ENCODE results near the gene SVIL.
"Not testable (repeated sequence)": the region's sequence is repeated elsewhere in the genome, so short reads cannot be mapped to it uniquely, and the experiment has no call there.

Gene SVIL

GRCh38 chr10:29554660-29555059 is 80.1 kb downstream of the SVIL start:
- Histone ChIP-seq H3K79me2 (ENCODE audit: control insufficient read depth, insufficient read depth, low read length, poor library complexity) (no peaks in the 10 kb centered on the region), H3K79me1 (ENCODE audit: low read length) (no peaks in the 10 kb centered on the region), H3K14ac (ENCODE audit: low read length) (no peak overlapping the region), H2BK5ac (ENCODE audit: low read depth, low read length, poor library complexity) (no peak overlapping the region), H2AK5ac (ENCODE audit: low read length) (no peak overlapping the region), H3K4ac (ENCODE audit: low read depth, low read length) (no peak overlapping the region), H3K23ac (ENCODE audit: low read length) (no peak overlapping the region), H3K27me3 (ENCODE audit: insufficient read depth, low read length) (no peaks in the 10 kb centered on the region), H3K4me3 (ENCODE audit: low read depth, low read length) (no peak overlapping the region), H3K9ac (ENCODE audit: low read length) (no peak overlapping the region), H3K18ac (ENCODE audit: low read length) (no peak overlapping the region), H4K12ac (ENCODE audit: low read depth, low read length) (no peak overlapping the region), H2BK120ac (ENCODE audit: insufficient read depth, low read length, poor library complexity) (no peak overlapping the region), H4K8ac (ENCODE audit: low read depth, low read length) (no peak overlapping the region), H3K36me3 (ENCODE audit: control insufficient read depth in 1 of 2, insufficient read depth in 2 of 2, low read length in 2 of 2) (peaks cover 25 to 26% of the 10 kb centered on the region in 2 experiments), H3K4me1 (ENCODE audit: control insufficient read depth in 1 of 2, insufficient read depth in 2 of 2, low read length in 2 of 2) (peaks cover 8 to 14% of the 10 kb centered on the region in 2 experiments), H4K91ac (ENCODE audit: low read depth, low read length) (no peak overlapping the region), H3K27ac (ENCODE audit: low read depth, low read length) (no peak overlapping the region), H2AFZ (ENCODE audit: insufficient read depth, low read length, poor library complexity) (no peak overlapping the region), H2BK12ac (ENCODE audit: low read length) (no peak overlapping the region), H3K9me3 (ENCODE audit: insufficient read depth, low read depth, low read length) (peaks cover 2% of the 10 kb centered on the region), H3K4me2 (ENCODE audit: low read length) (no peak overlapping the region)
- no peak for DNase-seq
- no CpG with 5 or more reads among the region's 9 CpGs for WGBS (ENCODE audit: extremely low coverage, insufficient coverage, insufficient read length)

GRCh38 chr10:29553544-29554250 is 81.1 kb downstream of the SVIL start:
- H3K23ac ChIP-seq (ENCODE audit: low read length): no peak overlapping the region
- H2BK120ac ChIP-seq (ENCODE audit: insufficient read depth, low read length, poor library complexity): no peak overlapping the region
- no peaks in the 10 kb centered on the region for H3K27me3 ChIP-seq (ENCODE audit: insufficient read depth, low read length)
- WGBS (ENCODE audit: extremely low coverage, insufficient coverage, insufficient read length): no CpG with 5 or more reads among the region's 13 CpGs
- H2BK12ac ChIP-seq (ENCODE audit: low read length): no peak overlapping the region
- H3K36me3 ChIP-seq (ENCODE audit: control insufficient read depth in 1 of 2, insufficient read depth in 2 of 2, low read length in 2 of 2): peaks cover 25 to 26% of the 10 kb centered on the region in 2 experiments
- no peak overlapping the region for H3K4me2 ChIP-seq (ENCODE audit: low read length)
- no peak overlapping the region for H3K18ac ChIP-seq (ENCODE audit: low read length)
- H3K4me3 ChIP-seq (ENCODE audit: low read depth, low read length): no peak overlapping the region
- DNase-seq: no peak
- H3K4ac ChIP-seq (ENCODE audit: low read depth, low read length): no peak overlapping the region
- H3K27ac ChIP-seq (ENCODE audit: low read depth, low read length): no peak overlapping the region
- peaks cover 2% of the 10 kb centered on the region for H3K9me3 ChIP-seq (ENCODE audit: insufficient read depth, low read depth, low read length)
- no peak overlapping the region for H2AK5ac ChIP-seq (ENCODE audit: low read length)
- H4K8ac ChIP-seq (ENCODE audit: low read depth, low read length): no peak overlapping the region
- H3K4me1 ChIP-seq (ENCODE audit: control insufficient read depth in 1 of 2, insufficient read depth in 2 of 2, low read length in 2 of 2): peaks cover 8 to 14% of the 10 kb centered on the region in 2 experiments
- no peak overlapping the region for H3K14ac ChIP-seq (ENCODE audit: low read length)
- no peak overlapping the region for H2BK5ac ChIP-seq (ENCODE audit: low read depth, low read length, poor library complexity)
- H3K79me2 ChIP-seq (ENCODE audit: control insufficient read depth, insufficient read depth, low read length, poor library complexity): no peaks in the 10 kb centered on the region
- H2AFZ ChIP-seq (ENCODE audit: insufficient read depth, low read length, poor library complexity): no peak overlapping the region
- no peak overlapping the region for H3K9ac ChIP-seq (ENCODE audit: low read length)
- H3K79me1 ChIP-seq (ENCODE audit: low read length): no peaks in the 10 kb centered on the region
- no peak overlapping the region for H4K91ac ChIP-seq (ENCODE audit: low read depth, low read length)
- H4K12ac ChIP-seq (ENCODE audit: low read depth, low read length): no peak overlapping the region

GRCh38 chr10:29553116-29553515 is 81.7 kb downstream of the SVIL start:
- H2AFZ ChIP-seq (ENCODE audit: insufficient read depth, low read length, poor library complexity); H3K27me3 ChIP-seq (ENCODE audit: insufficient read depth, low read length); H4K91ac ChIP-seq (ENCODE audit: low read depth, low read length); H3K4ac ChIP-seq (ENCODE audit: low read depth, low read length); H4K8ac ChIP-seq (ENCODE audit: low read depth, low read length); H3K14ac ChIP-seq (ENCODE audit: low read length); H3K79me2 ChIP-seq (ENCODE audit: control insufficient read depth, insufficient read depth, low read length, poor library complexity); H4K12ac ChIP-seq (ENCODE audit: low read depth, low read length); H2BK120ac ChIP-seq (ENCODE audit: insufficient read depth, low read length, poor library complexity); H2BK12ac ChIP-seq (ENCODE audit: low read length); H3K9ac ChIP-seq (ENCODE audit: low read length); H3K23ac ChIP-seq (ENCODE audit: low read length); H3K9me3 ChIP-seq (ENCODE audit: insufficient read depth, low read depth, low read length); H2AK5ac ChIP-seq (ENCODE audit: low read length); H3K27ac ChIP-seq (ENCODE audit: low read depth, low read length); H3K18ac ChIP-seq (ENCODE audit: low read length); H3K79me1 ChIP-seq (ENCODE audit: low read length); H3K4me2 ChIP-seq (ENCODE audit: low read length); H3K4me3 ChIP-seq (ENCODE audit: low read depth, low read length); H2BK5ac ChIP-seq (ENCODE audit: low read depth, low read length, poor library complexity); DNase-seq: not testable (repeated sequence)
- H3K4me1 ChIP-seq (ENCODE audit: control insufficient read depth in 1 of 2, insufficient read depth in 2 of 2, low read length in 2 of 2): peaks cover 8 to 14% of the 10 kb centered on the region in 2 experiments
- H3K36me3 ChIP-seq (ENCODE audit: control insufficient read depth in 1 of 2, insufficient read depth in 2 of 2, low read length in 2 of 2): peaks cover 25 to 26% of the 10 kb centered on the region in 2 experiments
- no CpG with 5 or more reads among the region's 9 CpGs for WGBS (ENCODE audit: extremely low coverage, insufficient coverage, insufficient read length)

DNA sequence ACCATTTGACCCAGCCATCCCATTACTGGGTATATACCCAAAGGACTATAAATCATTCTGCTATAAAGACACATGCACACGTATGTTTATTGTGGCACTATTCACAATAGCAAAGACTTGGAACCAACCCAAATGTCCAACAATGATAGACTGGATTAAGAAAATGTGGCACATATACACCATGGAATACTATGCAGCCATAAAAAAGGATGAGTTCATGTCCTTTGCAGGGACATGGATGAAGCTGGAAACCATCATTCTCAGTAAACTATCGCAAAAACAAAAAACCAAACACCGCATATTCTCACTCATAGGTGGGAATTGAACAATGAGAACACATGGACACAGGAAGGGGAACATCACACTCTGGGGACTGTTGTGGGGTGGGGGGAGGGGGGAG is 85.3 kb downstream of the SVIL start:
- not testable (repeated sequence) for H2BK5ac ChIP-seq (ENCODE audit: low read depth, low read length, poor library complexity); H2AFZ ChIP-seq (ENCODE audit: insufficient read depth, low read length, poor library complexity); H3K27me3 ChIP-seq (ENCODE audit: insufficient read depth, low read length); H3K79me2 ChIP-seq (ENCODE audit: control insufficient read depth, insufficient read depth, low read length, poor library complexity); H2BK120ac ChIP-seq (ENCODE audit: insufficient read depth, low read length, poor library complexity); H4K91ac ChIP-seq (ENCODE audit: low read depth, low read length); H2BK12ac ChIP-seq (ENCODE audit: low read length); H3K4me2 ChIP-seq (ENCODE audit: low read length); DNase-seq; H3K9me3 ChIP-seq (ENCODE audit: insufficient read depth, low read depth, low read length); H2AK5ac ChIP-seq (ENCODE audit: low read length); H3K14ac ChIP-seq (ENCODE audit: low read length); H3K4me1 ChIP-seq (ENCODE audit: control insufficient read depth in 1 of 2, insufficient read depth in 2 of 2, low read length in 2 of 2); H4K12ac ChIP-seq (ENCODE audit: low read depth, low read length); H3K9ac ChIP-seq (ENCODE audit: low read length); H3K18ac ChIP-seq (ENCODE audit: low read length); H4K8ac ChIP-seq (ENCODE audit: low read depth, low read length); H3K4me3 ChIP-seq (ENCODE audit: low read depth, low read length); H3K23ac ChIP-seq (ENCODE audit: low read length); H3K27ac ChIP-seq (ENCODE audit: low read depth, low read length); H3K79me1 ChIP-seq (ENCODE audit: low read length); H3K4ac ChIP-seq (ENCODE audit: low read depth, low read length)
- WGBS (ENCODE audit: extremely low coverage, insufficient coverage, insufficient read length): no CpG with 5 or more reads among the region's 3 CpGs
- H3K36me3 ChIP-seq (ENCODE audit: control insufficient read depth in 1 of 2, insufficient read depth in 2 of 2, low read length in 2 of 2): peaks cover 22 to 24% of the 10 kb centered on the region in 2 experiments

Data from trophoblast cell (in vitro differentiated cells and primary cell).